ENCODE results near the gene ARF3. TPM values are rescaled to one million over a fixed set of nuclear protein-coding genes. Genes with fewer than 3 reads are reported as not detected.
A peak's percentile ranks its signal among the peaks of the same experiment; 100 is the strongest.

Gene ARF3
- total RNA-seq, 1 experiment from 2014 or later: 224 TPM

GRCh38 chr12:48958049-48958388, 732 bp upstream of the ARF3 start:
- BruUV-seq (replicated peaks): TSS peak; percentile 72
- in situ Hi-C loops (cut with HindIII; ENCODE audit: low pct_unique_long_range_greater_than_20kb, low sequenced_read_pairs) (no loop called here), intact Hi-C loops (cut with micrococcal nuclease; ENCODE audit: unreplicated experiment) (no loop called here)
- peaks cover 18% of the 10 kb centered on the region for H3K4me1 ChIP-seq (ENCODE audit: control insufficient read depth, insufficient read depth, low read length)
- ATAC-seq (no peak), DNase-seq (ENCODE audit: low read depth, low spot score) (no peak)
- peak overlapping the region; percentile 96 for H3K4me3 ChIP-seq (ENCODE audit: low read depth in 2 of 2, low read length in 2 of 2)
- CTCF ChIA-PET: interaction anchor here (1.0 kb wide), 1 partner anchor 39 kb away, joined by 7 read pairs; no protein-coding TSS in a partner anchor
- POLR2A ChIA-PET: interaction anchor here (0.6 to 1.1 kb wide), 2 partner anchors 10 to 16 kb away, joined by 4 to 8 read pairs; no protein-coding TSS in a partner anchor
- H3K36me3 ChIP-seq (ENCODE audit: control insufficient read depth, insufficient read depth, low read length): peaks cover 3% of the 10 kb centered on the region; the same call in 1 of the 2 replicates
- H3K27me3 ChIP-seq (ENCODE audit: control insufficient read depth, insufficient read depth, low read length): no peaks in the 10 kb centered on the region
- H3K27ac ChIP-seq (ENCODE audit: low read length): peak overlapping the region; percentile 92
- TF ChIP-seq POLR2AphosphoS5 (IDR thresholded peaks at IDR 0.05; ENCODE audit: low read depth, low read length): no peak
- TF ChIP-seq TCF7L2 (IDR thresholded peaks at IDR 0.05; ENCODE audit: low read depth, low read length): no peak
- TF ChIP-seq SIN3A (IDR thresholded peaks at IDR 0.05; ENCODE audit: borderline replicate concordance, insufficient read depth, low read depth, low read length): no peak
- TF ChIP-seq CTCF (IDR thresholded peaks at IDR 0.05): no peak
- TF ChIP-seq, protein P1, sequence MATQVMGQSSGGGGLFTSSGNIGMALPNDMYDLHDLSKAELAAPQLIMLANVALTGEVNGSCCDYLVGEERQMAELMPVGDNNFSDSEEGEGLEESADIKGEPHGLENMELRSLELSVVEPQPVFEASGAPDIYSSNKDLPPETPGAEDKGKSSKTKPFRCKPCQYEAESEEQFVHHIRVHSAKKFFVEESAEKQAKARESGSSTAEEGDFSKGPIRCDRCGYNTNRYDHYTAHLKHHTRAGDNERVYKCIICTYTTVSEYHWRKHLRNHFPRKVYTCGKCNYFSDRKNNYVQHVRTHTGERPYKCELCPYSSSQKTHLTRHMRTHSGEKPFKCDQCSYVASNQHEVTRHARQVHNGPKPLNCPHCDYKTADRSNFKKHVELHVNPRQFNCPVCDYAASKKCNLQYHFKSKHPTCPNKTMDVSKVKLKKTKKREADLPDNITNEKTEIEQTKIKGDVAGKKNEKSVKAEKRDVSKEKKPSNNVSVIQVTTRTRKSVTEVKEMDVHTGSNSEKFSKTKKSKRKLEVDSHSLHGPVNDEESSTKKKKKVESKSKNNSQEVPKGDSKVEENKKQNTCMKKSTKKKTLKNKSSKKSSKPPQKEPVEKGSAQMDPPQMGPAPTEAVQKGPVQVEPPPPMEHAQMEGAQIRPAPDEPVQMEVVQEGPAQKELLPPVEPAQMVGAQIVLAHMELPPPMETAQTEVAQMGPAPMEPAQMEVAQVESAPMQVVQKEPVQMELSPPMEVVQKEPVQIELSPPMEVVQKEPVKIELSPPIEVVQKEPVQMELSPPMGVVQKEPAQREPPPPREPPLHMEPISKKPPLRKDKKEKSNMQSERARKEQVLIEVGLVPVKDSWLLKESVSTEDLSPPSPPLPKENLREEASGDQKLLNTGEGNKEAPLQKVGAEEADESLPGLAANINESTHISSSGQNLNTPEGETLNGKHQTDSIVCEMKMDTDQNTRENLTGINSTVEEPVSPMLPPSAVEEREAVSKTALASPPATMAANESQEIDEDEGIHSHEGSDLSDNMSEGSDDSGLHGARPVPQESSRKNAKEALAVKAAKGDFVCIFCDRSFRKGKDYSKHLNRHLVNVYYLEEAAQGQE (IDR thresholded peaks at IDR 0.05; ENCODE audit: insufficient read depth in 1 of 2, low read depth in 2 of 2, low read length in 1 of 2): no peak
- no peaks in the 10 kb centered on the region for H3K9me3 ChIP-seq (ENCODE audit: control insufficient read depth, insufficient read depth, low read depth, low read length)

GRCh38 chr12:48956279-48957140, 777 bp downstream of the ARF3 start:
- intact Hi-C loops (cut with micrococcal nuclease; ENCODE audit: unreplicated experiment) (no loop called here), in situ Hi-C loops (cut with HindIII; ENCODE audit: low pct_unique_long_range_greater_than_20kb, low sequenced_read_pairs) (no loop called here)
- Histone ChIP-seq H3K36me3 (ENCODE audit: control insufficient read depth, insufficient read depth, low read length) (peaks cover 6% of the 10 kb centered on the region; the same call in 1 of the 2 replicates), H3K27me3 (ENCODE audit: control insufficient read depth, insufficient read depth, low read length) (no peaks in the 10 kb centered on the region), H3K27ac (ENCODE audit: low read length) (peak overlapping the region; percentile 92), H3K4me3 (ENCODE audit: low read depth in 2 of 2, low read length in 2 of 2) (peak overlapping the region; percentile 96), H3K9me3 (ENCODE audit: control insufficient read depth, insufficient read depth, low read depth, low read length) (no peaks in the 10 kb centered on the region), H3K4me1 (ENCODE audit: control insufficient read depth, insufficient read depth, low read length) (peaks cover 18% of the 10 kb centered on the region)
- TF ChIP-seq POLR2AphosphoS5 (IDR thresholded peaks at IDR 0.05; ENCODE audit: low read depth, low read length) (no peak), TCF7L2 (IDR thresholded peaks at IDR 0.05; ENCODE audit: low read depth, low read length) (no peak), CTCF (IDR thresholded peaks at IDR 0.05) (no peak), SIN3A (IDR thresholded peaks at IDR 0.05; ENCODE audit: borderline replicate concordance, insufficient read depth, low read depth, low read length) (no peak)
- TF ChIP-seq, protein P1 (IDR thresholded peaks at IDR 0.05; ENCODE audit: insufficient read depth in 1 of 2, low read depth in 2 of 2, low read length in 1 of 2): no peak
- CTCF ChIA-PET: interaction anchor here (0.6 to 1.0 kb wide), 2 partner anchors 40 to 111 kb away, joined by 3 to 7 read pairs; no protein-coding TSS in a partner anchor
- DNase-seq (ENCODE audit: low read depth, low spot score) (no peak), ATAC-seq (peak; percentile 79)
- no TSS peak for BruUV-seq (replicated peaks)
- POLR2A ChIA-PET: interaction anchor here (1.1 kb wide), 1 partner anchor 12 kb away, joined by 8 read pairs; no protein-coding TSS in a partner anchor

All from Panc1 (cell line).